Measurements from ENCODE around the gene AOAH. TPM values are rescaled to one million over a fixed set of nuclear protein-coding genes. Genes with fewer than 3 reads are reported as not detected.

Gene AOAH
- total RNA-seq, 6 experiments from 2014 or later: not detected

- H3K4me3 Mint-ChIP-seq: no peak overlapping the region
- H3K27me3 Mint-ChIP-seq (ENCODE audit: insufficient read depth): peaks cover 11% of the 10 kb centered on the region
- H3K36me3 Mint-ChIP-seq (ENCODE audit: low read depth): no peaks in the 10 kb centered on the region
- no peak for DNase-seq
- H3K27ac Mint-ChIP-seq: no peak overlapping the region
- H3K9me3 Mint-ChIP-seq: no peaks in the 10 kb centered on the region
- no peak for TF ChIP-seq CTCF (IDR thresholded peaks at IDR 0.05)
- no peaks in the 10 kb centered on the region; the same call in 1 of the 2 replicates for H3K4me1 Mint-ChIP-seq (ENCODE audit: low read depth)
Measured at GRCh38 chr7:36623247-36623646, 101.0 kb downstream of the AOAH start.

- no peak for DNase-seq
- no peak overlapping the region for H3K27ac Mint-ChIP-seq
- no peaks in the 10 kb centered on the region; the same call in 1 of the 2 replicates for H3K4me1 Mint-ChIP-seq (ENCODE audit: low read depth)
- TF ChIP-seq CTCF (IDR thresholded peaks at IDR 0.05): no peak
- H3K9me3 Mint-ChIP-seq: no peaks in the 10 kb centered on the region
- H3K27me3 Mint-ChIP-seq (ENCODE audit: insufficient read depth): peaks cover 11% of the 10 kb centered on the region
- no peaks in the 10 kb centered on the region for H3K36me3 Mint-ChIP-seq (ENCODE audit: low read depth)
- no peak overlapping the region for H3K4me3 Mint-ChIP-seq
Measured at GRCh38 chr7:36621396-36621795, 102.9 kb downstream of the AOAH start.

GRCh38 chr7:36620166-36620708 is 104.1 kb downstream of the AOAH start:
- Mint-ChIP-seq H3K4me1 (ENCODE audit: low read depth) (no peaks in the 10 kb centered on the region; the same call in 1 of the 2 replicates), H3K4me3 (no peak overlapping the region), H3K27ac (no peak overlapping the region), H3K9me3 (no peaks in the 10 kb centered on the region), H3K27me3 (ENCODE audit: insufficient read depth) (peaks cover 9% of the 10 kb centered on the region), H3K36me3 (ENCODE audit: low read depth) (no peaks in the 10 kb centered on the region)
- no peak for TF ChIP-seq CTCF (IDR thresholded peaks at IDR 0.05)
- DNase-seq: no peak

GRCh38 chr7:36617408-36617807 is 106.9 kb downstream of the AOAH start:
- no peak for TF ChIP-seq CTCF (IDR thresholded peaks at IDR 0.05)
- H3K27me3 Mint-ChIP-seq (ENCODE audit: insufficient read depth): peaks cover 2% of the 10 kb centered on the region; the same call in 1 of the 2 replicates
- no peaks in the 10 kb centered on the region for H3K36me3 Mint-ChIP-seq (ENCODE audit: low read depth)
- H3K4me3 Mint-ChIP-seq: no peak overlapping the region
- no peaks in the 10 kb centered on the region for H3K9me3 Mint-ChIP-seq
- no peak overlapping the region for H3K27ac Mint-ChIP-seq
- H3K4me1 Mint-ChIP-seq (ENCODE audit: low read depth): no peaks in the 10 kb centered on the region; the same call in 1 of the 2 replicates
- no peak for DNase-seq

GRCh38 chr7:36615852-36616540 is 108.3 kb downstream of the AOAH start:
- Mint-ChIP-seq H3K9me3 (no peaks in the 10 kb centered on the region), H3K27me3 (ENCODE audit: insufficient read depth) (peaks cover 2% of the 10 kb centered on the region; the same call in 1 of the 2 replicates), H3K4me1 (ENCODE audit: low read depth) (no peaks in the 10 kb centered on the region; the same call in 1 of the 2 replicates), H3K27ac (no peak overlapping the region), H3K36me3 (ENCODE audit: low read depth) (no peaks in the 10 kb centered on the region), H3K4me3 (no peak overlapping the region)
- no peak for DNase-seq
- no peak for TF ChIP-seq CTCF (IDR thresholded peaks at IDR 0.05)

All from HFFc6 (cell line).